Hypothalamus (tissue), 51 donors: ENCODE results near the gene NSA2.

Experiments used
- DNase-seq, 51 donors: peaks; one replicate each; lab custom pipeline; 2025; lab: John Stamatoyannopoulos, UW

NSA2 gene

DNA sequence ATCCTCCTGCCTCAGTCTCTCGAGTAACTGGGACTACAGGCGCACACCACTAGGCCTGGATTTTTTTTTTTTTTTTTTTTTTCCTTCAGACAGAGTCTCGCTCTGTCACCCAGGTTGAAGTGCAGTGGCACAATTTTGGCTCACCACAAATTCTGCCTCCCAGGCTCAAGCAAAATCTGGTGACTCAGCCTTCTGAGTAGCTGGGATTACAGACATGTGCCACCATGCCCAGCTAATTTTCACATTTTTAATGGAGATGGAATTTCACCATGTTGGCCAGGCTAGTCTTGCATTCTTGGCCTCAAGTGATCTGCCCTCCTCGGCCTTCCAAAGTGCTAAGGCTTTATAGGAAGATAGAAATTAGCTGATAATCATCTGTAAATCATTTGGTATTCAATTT, 43.9 kb downstream of the NSA2 start:
- DNase-seq: no peak

DNA sequence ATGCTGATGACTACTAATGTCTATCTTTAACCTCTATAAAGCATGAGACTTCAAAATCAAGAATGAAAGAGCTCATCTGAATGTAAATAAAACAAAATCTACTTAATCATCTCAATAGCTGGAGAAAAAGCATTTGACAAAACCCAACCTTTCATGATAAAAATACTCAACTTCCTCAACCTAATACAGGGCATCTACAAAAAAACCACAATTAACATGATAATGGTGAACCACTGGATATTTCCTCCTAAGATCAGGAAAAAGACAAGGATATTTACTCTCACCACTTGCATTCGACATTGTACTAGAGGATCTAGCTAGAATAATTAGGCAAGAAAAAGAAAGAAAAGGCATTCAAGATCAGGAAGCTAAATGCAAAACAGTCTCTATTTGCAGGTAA, 49.8 kb downstream of the NSA2 start:
- DNase-seq: no peak

DNA sequence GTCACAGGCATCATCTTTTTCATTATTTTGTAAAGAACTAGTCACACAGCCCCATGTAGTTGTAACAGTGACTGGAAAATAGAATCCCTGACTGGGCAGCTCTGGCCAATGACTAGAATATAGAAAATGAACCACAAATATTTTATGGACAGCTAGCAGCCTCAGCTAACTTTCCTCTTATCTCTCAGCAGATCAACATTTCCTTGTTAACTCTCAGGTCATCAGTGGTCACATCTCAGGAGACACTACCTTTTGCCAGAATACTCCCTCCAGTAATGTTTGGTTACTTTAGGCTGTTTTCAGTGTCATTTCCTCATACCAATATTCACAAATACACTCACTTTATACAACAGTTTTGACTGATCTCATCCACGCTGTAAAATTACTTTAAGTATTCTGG, 55.2 kb downstream of the NSA2 start:
- DNase-seq: no peak

DNA sequence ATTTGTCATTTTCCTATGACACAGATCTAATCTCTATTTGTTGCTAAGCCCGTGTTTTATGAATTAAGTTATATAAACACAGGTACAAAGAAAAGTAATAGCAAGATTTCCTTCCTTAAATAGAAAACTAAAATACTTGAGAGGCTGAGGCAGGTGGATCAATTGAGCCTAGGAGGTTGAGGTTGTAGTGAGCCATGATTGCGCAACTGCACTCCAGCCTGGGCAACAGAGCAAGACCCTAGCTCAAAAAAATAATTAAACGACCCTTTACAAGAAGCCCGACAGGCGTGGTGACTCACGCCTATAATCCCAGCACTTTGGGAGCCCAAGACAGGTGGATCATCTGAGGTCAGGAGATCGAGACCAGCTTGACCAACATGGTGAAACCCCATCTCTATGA, 62.4 kb downstream of the NSA2 start:
- no peak for DNase-seq
